H7 (cell line): ENCODE measurements around the gene FAM120B. TPM values are rescaled to one million over a fixed set of nuclear protein-coding genes. Genes with fewer than 3 reads are reported as not detected.

Source experiments
- DNase-seq: peaks from one replicate; pipeline ENCODE4 v3.0.0; 2012
- H3K27me3 ChIP-seq: 2 replicates; pipeline ENCODE4 v1.6.0; 2011; ENCODE audit warnings: mild to moderate bottlenecking, low read length; ENCODE audit not compliant: control insufficient read depth, insufficient read depth
- H3K36me3 ChIP-seq: replicated peaks from 2 replicates; pipeline ENCODE4 v1.5.1; 2011; ENCODE audit warnings: low read length; ENCODE audit not compliant: control insufficient read depth, insufficient read depth
- H3K4me3 ChIP-seq: 2 replicates; pipeline ENCODE4 v1.5.1; 2011; ENCODE audit warnings: low read depth, mild to moderate bottlenecking, control low read depth, low read length, moderate library complexity; ENCODE audit not compliant: insufficient read depth
- total RNA-seq: library from RNA; depleted of rRNA; stranded (reverse); fragments of >200 nt; shearing (Covaris generic); gene quantifications from 2 replicates; pipeline ENCODE4 v1.2.3, GENCODE V29; 2014

The FAM120B gene
- total RNA-seq, 1 experiment from 2014 or later, result 7.2 TPM

DNA sequence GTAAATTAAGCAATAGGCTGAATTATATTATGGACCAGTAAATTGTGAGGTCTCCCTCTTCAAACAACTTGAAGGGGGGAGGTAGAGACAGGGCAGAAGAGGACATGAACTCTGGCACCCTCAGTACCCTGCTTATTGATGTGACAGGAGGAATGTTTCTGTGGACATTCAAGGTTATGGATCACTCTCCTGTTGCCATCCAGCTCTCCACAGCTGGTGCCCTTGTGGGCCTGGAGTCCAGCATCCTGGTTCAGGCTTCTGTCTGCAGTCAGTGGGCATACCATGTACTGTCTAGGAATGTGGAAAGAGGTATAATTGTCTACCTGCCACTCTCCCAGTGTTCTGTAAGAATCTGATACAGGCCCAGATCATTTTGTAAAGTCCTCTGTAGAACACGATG lies 55.6 kb downstream of the FAM120B start:
- Histone ChIP-seq H3K27me3 (no peaks in the 10 kb centered on the region), H3K36me3 (no peaks in the 10 kb centered on the region; the same call in none of the 2 replicates), H3K4me3 (no peak overlapping the region)
- no peak for DNase-seq

DNA sequence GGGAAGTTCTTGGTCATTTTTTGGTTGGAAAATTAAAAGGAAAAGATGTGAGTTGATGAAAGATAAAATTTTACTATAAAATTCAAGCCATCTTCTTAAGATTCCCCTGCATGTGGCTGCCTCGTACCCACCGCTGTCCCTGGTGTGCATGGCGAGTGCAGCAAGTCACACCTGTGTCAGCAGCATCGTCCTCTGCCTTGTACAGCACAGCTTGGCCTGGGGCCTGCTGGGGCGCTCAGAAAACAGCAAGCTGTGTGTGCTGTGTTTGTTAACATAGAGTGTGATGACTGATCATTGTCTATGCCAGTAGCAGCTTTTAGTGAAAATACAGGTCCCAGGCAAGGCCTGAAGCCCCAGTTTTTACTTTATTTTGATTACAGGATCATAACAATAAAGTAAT lies 56.7 kb downstream of the FAM120B start:
- DNase-seq, result no peak
- no peaks in the 10 kb centered on the region; the same call in none of the 2 replicates for H3K36me3 ChIP-seq
- H3K27me3 ChIP-seq, result no peaks in the 10 kb centered on the region
- H3K4me3 ChIP-seq, result no peak overlapping the region

DNA sequence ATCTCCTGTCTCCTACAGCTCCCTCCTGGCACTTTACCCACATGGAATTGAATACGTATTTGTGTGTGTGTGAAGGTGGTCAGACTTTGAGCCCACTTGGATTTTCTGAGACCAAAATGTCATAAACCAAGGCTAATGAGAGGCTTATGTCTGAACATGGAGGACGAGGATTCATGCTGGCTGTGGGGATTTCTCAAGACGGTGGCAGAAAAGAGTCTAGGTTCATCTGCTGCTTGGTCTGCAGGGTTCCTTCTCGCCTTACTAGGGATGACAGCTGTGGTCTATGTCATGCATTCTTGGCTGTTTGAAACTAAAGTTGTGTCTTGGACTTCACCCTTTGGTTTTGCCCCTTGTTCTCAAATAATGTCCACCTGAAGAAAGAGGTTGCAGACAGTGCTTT lies 58.6 kb downstream of the FAM120B start:
- DNase-seq, result no peak
- Histone ChIP-seq H3K4me3 (no peak overlapping the region), H3K27me3 (no peaks in the 10 kb centered on the region), H3K36me3 (no peaks in the 10 kb centered on the region; the same call in 1 of the 2 replicates)

DNA sequence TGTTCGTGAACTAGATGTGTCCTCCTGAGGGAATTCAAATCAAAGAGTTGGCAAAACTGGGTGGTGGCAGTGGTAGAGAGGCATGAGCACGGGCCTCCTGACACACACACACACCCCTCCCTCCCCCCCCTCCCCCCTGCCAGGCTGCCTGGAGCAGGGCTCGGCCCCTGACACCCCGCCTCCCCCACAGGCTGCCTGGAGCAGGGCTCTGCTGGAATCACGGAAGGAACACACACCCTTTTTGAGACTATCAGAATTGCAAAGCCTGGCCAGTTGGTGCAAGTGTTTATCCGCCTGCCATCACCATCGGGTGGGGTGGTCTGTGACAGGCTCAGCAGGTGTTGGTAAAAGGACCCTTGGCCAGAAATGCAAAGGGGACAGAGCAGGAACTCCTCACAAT lies 59.0 kb downstream of the FAM120B start:
- Histone ChIP-seq H3K27me3 (no peaks in the 10 kb centered on the region), H3K36me3 (no peaks in the 10 kb centered on the region; the same call in 1 of the 2 replicates), H3K4me3 (no peak overlapping the region)
- peak; percentile 63 for DNase-seq

- H3K36me3 ChIP-seq, result no peaks in the 10 kb centered on the region
- no peak for DNase-seq
- no peaks in the 10 kb centered on the region for H3K27me3 ChIP-seq
- no peak overlapping the region for H3K4me3 ChIP-seq
Observed at GRCh38 chr6:170366248-170366960, 59.8 kb downstream of the FAM120B start.

DNA sequence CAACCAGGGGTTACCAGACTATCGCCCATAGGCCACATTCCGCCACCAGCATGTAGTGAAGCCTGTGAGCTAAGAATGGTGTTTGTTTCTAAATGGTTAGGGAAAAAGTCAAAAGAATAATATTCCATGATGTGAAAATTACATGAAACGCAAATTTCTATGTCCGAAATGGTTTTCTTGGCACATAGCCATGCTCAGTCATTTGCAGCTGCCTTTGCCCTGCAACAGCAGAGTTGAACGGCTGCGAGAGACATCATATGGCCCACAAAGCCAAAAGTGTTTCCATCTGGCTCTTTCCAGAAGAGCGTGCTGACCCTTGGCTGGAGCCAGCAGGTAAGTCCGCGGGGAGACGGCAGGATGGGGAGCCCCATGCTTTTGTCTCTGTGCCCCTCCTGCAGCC lies 60.7 kb downstream of the FAM120B start:
- Histone ChIP-seq H3K27me3 (no peaks in the 10 kb centered on the region), H3K4me3 (no peak overlapping the region), H3K36me3 (no peaks in the 10 kb centered on the region)
- no peak for DNase-seq

- Histone ChIP-seq H3K36me3 (no peaks in the 10 kb centered on the region), H3K4me3 (no peak overlapping the region), H3K27me3 (no peaks in the 10 kb centered on the region)
- DNase-seq, result no peak
Observed at GRCh38 chr6:170368544-170368943, 62.0 kb downstream of the FAM120B start.

- H3K4me3 ChIP-seq, result no peak overlapping the region
- no peaks in the 10 kb centered on the region for H3K27me3 ChIP-seq
- H3K36me3 ChIP-seq, result no peaks in the 10 kb centered on the region
- no peak for DNase-seq
Observed at GRCh38 chr6:170369403-170369802, 62.8 kb downstream of the FAM120B start.

- no peaks in the 10 kb centered on the region for H3K27me3 ChIP-seq
- H3K36me3 ChIP-seq, result no peaks in the 10 kb centered on the region
- no peak for DNase-seq
- no peak overlapping the region for H3K4me3 ChIP-seq
Observed at GRCh38 chr6:170370416-170370815, 63.9 kb downstream of the FAM120B start.

GRCh38 chr6:170371080-170371479 lies 64.5 kb downstream of the FAM120B start:
- Histone ChIP-seq H3K4me3 (no peak overlapping the region), H3K36me3 (no peaks in the 10 kb centered on the region), H3K27me3 (no peaks in the 10 kb centered on the region)
- no peak for DNase-seq

DNA sequence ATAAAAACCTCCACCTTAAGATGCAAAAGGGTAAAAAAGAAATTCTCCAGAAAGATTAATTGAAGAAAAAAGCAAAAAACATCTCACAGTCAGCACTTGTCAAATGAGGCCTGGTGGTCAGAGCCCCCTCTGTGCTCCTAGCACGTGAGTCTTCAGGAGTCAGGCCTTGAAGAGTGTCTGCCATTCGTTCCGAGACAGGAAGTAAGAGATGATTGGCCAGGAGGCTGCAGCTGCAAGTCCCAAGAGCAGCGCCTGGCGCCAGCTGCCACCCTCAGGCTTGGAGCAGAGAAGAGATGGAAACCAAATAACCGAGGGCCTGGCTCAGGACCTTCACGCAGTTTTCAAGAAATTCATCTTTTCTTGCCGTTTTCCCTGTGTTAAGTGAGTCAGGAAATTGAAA lies 65.0 kb downstream of the FAM120B start:
- peak; percentile 79 for DNase-seq
- Histone ChIP-seq H3K4me3 (no peak overlapping the region), H3K27me3 (no peaks in the 10 kb centered on the region), H3K36me3 (no peaks in the 10 kb centered on the region)

- no peak for DNase-seq
- no peak overlapping the region for H3K4me3 ChIP-seq
- no peaks in the 10 kb centered on the region for H3K27me3 ChIP-seq
- H3K36me3 ChIP-seq, result no peaks in the 10 kb centered on the region
Observed at GRCh38 chr6:170372380-170373325, 66.1 kb downstream of the FAM120B start.

GRCh38 chr6:170374571-170375444 lies 68.2 kb downstream of the FAM120B start:
- Histone ChIP-seq H3K4me3 (no peak overlapping the region), H3K27me3 (no peaks in the 10 kb centered on the region), H3K36me3 (no peaks in the 10 kb centered on the region)
- DNase-seq, result no peak

- Histone ChIP-seq H3K4me3 (no peak overlapping the region), H3K27me3 (no peaks in the 10 kb centered on the region), H3K36me3 (no peaks in the 10 kb centered on the region)
- no peak for DNase-seq
Observed at GRCh38 chr6:170375661-170376060, 69.1 kb downstream of the FAM120B start.
